RCC 7860 (cell line): Measurements from ENCODE around the gene FAM228B.

Experiments used
- DNase-seq: peaks from one replicate; pipeline ENCODE4 v3.0.0-alpha.2; 2015; ENCODE audit warnings: low spot score
- FAIRE-seq: peaks from 2 replicates; lab custom pipeline; 2012; peaks lifted over from hg19 to GRCh38; lab: Jason Lieb, UNC

FAM228B gene

DNA sequence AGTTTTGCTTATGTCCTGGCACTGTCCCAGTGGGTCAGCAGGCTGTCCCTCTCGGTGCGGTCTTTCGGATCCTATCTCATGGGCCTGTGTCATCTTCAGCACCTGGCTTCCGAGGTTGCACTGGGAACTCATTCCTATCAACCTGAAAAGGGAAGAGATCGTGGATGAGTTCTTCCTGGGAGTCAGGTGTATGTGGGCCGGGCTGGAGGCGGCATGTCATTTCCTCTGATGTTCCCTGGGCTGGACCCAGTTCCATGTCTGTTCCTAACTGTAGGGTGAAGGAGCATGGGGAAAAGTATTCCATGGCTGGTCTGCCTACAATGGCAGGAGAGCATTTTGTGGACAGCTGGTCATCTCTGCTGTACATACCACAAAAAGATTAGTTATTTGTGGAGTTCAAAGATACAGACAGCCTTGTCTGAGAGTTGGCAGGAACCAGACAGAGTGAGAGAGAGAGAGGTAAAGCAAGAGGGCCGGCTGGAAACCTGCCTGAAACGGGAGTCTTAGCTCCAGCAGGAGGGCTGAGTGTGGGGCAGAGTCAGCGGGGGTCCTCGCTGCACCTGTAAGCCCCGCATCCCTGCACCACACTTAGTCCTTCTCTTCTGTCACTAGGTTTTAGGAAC lies 76.8 kb downstream of the FAM228B start:
- FAIRE-seq (no peak), DNase-seq (no peak)

- FAIRE-seq, result no peak
- DNase-seq, result no peak
These were observed 77.5 kb downstream of the FAM228B start for GRCh38 chr2:24200799-24201198.

GRCh38 chr2:24203029-24203786 lies 79.9 kb downstream of the FAM228B start:
- FAIRE-seq (no peak), DNase-seq (no peak)

DNA sequence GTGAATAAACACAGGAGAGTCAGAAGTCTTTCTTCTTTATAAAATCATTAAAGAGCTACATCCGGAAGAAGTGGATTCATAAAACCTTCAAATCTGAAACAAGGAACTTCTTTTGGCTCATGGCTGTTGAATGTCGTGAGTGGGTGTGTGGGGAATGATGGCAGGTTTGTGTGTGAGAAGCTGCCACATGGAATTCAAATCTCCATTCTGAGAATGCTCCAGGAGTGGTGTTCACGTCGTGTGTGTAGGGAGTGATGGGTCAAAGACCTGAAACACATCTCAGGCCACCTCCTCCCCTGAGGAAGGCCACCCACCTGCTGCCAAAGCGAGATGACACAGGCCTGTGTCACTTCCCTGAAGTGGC lies 80.5 kb downstream of the FAM228B start:
- no peak for DNase-seq

DNA sequence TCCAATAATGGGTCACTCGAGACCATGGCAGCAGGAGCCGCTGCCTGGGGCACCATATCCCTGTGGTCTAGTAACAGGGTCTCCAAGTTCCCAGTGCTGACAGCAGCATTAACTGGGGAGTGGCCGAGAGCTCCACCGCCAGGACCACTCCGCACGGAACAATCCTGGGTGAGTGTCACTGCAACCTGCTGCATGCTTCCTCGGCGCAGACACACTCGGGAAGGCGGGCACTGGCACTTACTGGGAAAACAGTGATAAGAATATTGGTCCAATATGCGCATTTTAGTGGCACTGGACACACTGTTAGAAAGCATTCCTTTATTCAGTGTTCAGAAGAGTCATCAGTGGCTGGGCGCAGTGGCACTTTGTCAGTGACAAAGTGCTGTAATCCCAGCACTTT lies 81.2 kb downstream of the FAM228B start:
- FAIRE-seq (no peak), DNase-seq (no peak)

More for the DNA sequence above, 80.5 kb downstream of the FAM228B start:
- FAIRE-seq, result no peak

- no peak for FAIRE-seq
- no peak for DNase-seq
These were observed 81.9 kb downstream of the FAM228B start for GRCh38 chr2:24205131-24205530.

DNA sequence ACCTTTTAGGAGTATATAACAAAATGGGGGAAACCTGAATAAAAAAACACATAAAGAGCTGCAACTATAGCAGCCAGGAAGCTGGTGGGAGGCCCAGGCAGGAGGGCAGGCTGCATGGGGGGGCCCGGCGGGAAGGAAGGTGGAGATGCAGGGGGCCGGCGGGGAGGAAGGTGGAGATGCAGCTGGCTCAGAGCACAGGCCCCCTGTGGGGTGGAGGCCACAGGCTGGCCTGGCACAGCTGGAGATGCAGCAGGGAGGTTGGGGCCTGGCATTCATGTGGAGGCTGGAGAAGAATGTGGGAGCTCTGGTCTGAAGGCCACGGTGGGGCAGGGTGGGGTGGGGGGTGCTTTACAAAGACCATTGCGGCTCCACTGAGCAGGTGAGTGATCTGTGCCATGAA lies 83.0 kb downstream of the FAM228B start:
- FAIRE-seq, result no peak
- DNase-seq, result no peak

DNA sequence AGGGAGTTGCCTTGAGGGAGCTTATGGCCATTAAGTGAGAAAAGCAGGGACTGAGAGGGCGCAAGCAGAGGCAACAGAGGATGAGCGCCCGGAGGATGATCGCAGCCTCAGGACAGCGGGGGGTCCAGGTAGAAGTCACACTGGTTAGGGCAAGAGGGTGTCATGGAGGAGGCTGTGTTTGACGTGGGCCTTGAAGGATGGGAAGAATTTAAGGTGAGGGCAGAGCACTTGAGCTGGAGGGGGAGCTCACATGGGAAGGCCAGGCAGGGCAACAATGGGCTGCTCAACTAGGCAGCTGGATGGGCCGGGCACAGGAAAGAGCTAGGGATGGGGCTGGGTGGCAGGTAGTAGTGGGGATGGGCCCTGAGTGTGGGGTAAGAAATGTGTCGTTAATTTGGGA lies 83.4 kb downstream of the FAM228B start:
- DNase-seq (no peak), FAIRE-seq (no peak)

- DNase-seq (no peak), FAIRE-seq (no peak)
These were observed 84.1 kb downstream of the FAM228B start for GRCh38 chr2:24207359-24207758.

- FAIRE-seq (no peak), DNase-seq (no peak)
These were observed 85.2 kb downstream of the FAM228B start for GRCh38 chr2:24208490-24208889.

GRCh38 chr2:24209389-24210105 lies 86.3 kb downstream of the FAM228B start:
- FAIRE-seq (no peak), DNase-seq (no peak)

GRCh38 chr2:24210106-24210455 lies 86.8 kb downstream of the FAM228B start:
- no peak for FAIRE-seq
- DNase-seq, result no peak

- no peak for FAIRE-seq
These were observed 87.5 kb downstream of the FAM228B start for GRCh38 chr2:24210723-24211122.

DNA sequence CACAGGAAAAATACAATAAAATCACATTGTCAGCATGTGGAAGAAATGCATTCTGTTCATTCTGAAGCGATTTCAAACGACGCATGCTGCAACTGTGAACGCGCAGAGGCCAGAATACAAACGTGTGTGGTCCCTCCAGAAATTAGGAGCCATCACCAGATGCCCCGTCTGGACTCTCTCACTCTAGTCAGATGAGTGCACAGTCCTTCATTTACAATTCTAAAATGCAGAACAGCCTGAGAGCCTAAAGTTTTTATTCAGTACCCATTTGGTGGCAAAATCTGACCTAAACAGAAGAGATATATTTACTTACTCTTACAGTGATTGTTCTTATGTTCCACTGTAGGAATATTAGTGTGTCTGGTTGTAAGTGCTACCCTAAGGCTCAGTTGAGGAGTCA lies 88.1 kb downstream of the FAM228B start:
- DNase-seq (no peak), FAIRE-seq (no peak)

More at GRCh38 chr2:24210723-24211122, 87.5 kb downstream of the FAM228B start:
- no peak for DNase-seq

GRCh38 chr2:24214880-24215279 lies 91.6 kb downstream of the FAM228B start:
- no peak for DNase-seq
- no peak for FAIRE-seq
